ENCODE measurements around the gene SFMBT1.

- TF ChIP-seq CTCF (IDR thresholded peaks at IDR 0.05) = no peak
- no peak for TF ChIP-seq POLR2A (IDR thresholded peaks at IDR 0.05)
- no peak for TF ChIP-seq EP300 (IDR thresholded peaks at IDR 0.05)
These were observed 166.8 kb downstream of the SFMBT1 start for GRCh38 chr3:52879090-52879489.

Data from ovary (tissue), 3 donors.